ENCODE data around the gene PLXNB2.
A peak's percentile ranks its signal among the peaks of the same experiment; 100 is the strongest.

The PLXNB2 gene

GRCh38 chr22:50269970-50270665 is 37.3 kb downstream of the PLXNB2 start, which contains the start of gene MAPK11:
Gene MAPK11 (minus strand): TSS chr22:50270380. CDS start chr22:50270292, 88 bp downstream.
- Histone ChIP-seq H3K9me3 (ENCODE audit: control insufficient read depth, insufficient read depth, low read length) (no peaks in the 10 kb centered on the region), H3K4me3 (ENCODE audit: low read depth, low read length) (peak within 1 kb of the TSS; percentile 56), H3K27me3 (ENCODE audit: control insufficient read depth, insufficient read depth, low read length) (peaks cover 52% of the 10 kb centered on the region), H3K27ac (ENCODE audit: low read depth, low read length) (no peak within 1 kb of the TSS), H3K4me1 (ENCODE audit: control insufficient read depth, insufficient read depth, low read length) (no peaks in the 10 kb centered on the region), H3K9ac (ENCODE audit: low read depth, low read length) (no peak within 1 kb of the TSS), H3K36me3 (ENCODE audit: control insufficient read depth, insufficient read depth, low read length) (peaks cover 3% of the 10 kb centered on the region)

GRCh38 chr22:50269573-50269969 is 37.9 kb downstream of the PLXNB2 start:
- H3K4me3 ChIP-seq (ENCODE audit: low read depth, low read length) = peak overlapping the region; percentile 39; the same call in 1 of the 2 replicates
- no peak overlapping the region for H3K9ac ChIP-seq (ENCODE audit: low read depth, low read length)
- no peaks in the 10 kb centered on the region for H3K4me1 ChIP-seq (ENCODE audit: control insufficient read depth, insufficient read depth, low read length)
- no peaks in the 10 kb centered on the region for H3K36me3 ChIP-seq (ENCODE audit: control insufficient read depth, insufficient read depth, low read length)
- no peak overlapping the region for H3K27ac ChIP-seq (ENCODE audit: low read depth, low read length)
- no peaks in the 10 kb centered on the region for H3K9me3 ChIP-seq (ENCODE audit: control insufficient read depth, insufficient read depth, low read length)
- H3K27me3 ChIP-seq (ENCODE audit: control insufficient read depth, insufficient read depth, low read length) = peaks cover 56% of the 10 kb centered on the region

GRCh38 chr22:50268655-50269113 is 38.8 kb downstream of the PLXNB2 start:
- Histone ChIP-seq H3K9me3 (ENCODE audit: control insufficient read depth, insufficient read depth, low read length) (no peaks in the 10 kb centered on the region), H3K27me3 (ENCODE audit: control insufficient read depth, insufficient read depth, low read length) (peaks cover 57% of the 10 kb centered on the region), H3K9ac (ENCODE audit: low read depth, low read length) (no peak overlapping the region), H3K36me3 (ENCODE audit: control insufficient read depth, insufficient read depth, low read length) (no peaks in the 10 kb centered on the region), H3K27ac (ENCODE audit: low read depth, low read length) (no peak overlapping the region), H3K4me3 (ENCODE audit: low read depth, low read length) (no peak overlapping the region), H3K4me1 (ENCODE audit: control insufficient read depth, insufficient read depth, low read length) (no peaks in the 10 kb centered on the region)

GRCh38 chr22:50267591-50268390 is 39.7 kb downstream of the PLXNB2 start:
- Histone ChIP-seq H3K9ac (ENCODE audit: low read depth, low read length) (no peak overlapping the region), H3K4me1 (ENCODE audit: control insufficient read depth, insufficient read depth, low read length) (peaks cover 4% of the 10 kb centered on the region), H3K36me3 (ENCODE audit: control insufficient read depth, insufficient read depth, low read length) (no peaks in the 10 kb centered on the region), H3K4me3 (ENCODE audit: low read depth, low read length) (peak overlapping the region; percentile 43; the same call in 1 of the 2 replicates), H3K27ac (ENCODE audit: low read depth, low read length) (no peak overlapping the region), H3K27me3 (ENCODE audit: control insufficient read depth, insufficient read depth, low read length) (peaks cover 63% of the 10 kb centered on the region), H3K9me3 (ENCODE audit: control insufficient read depth, insufficient read depth, low read length) (no peaks in the 10 kb centered on the region)

- Histone ChIP-seq H3K27me3 (ENCODE audit: control insufficient read depth, insufficient read depth, low read length) (peaks cover 70% of the 10 kb centered on the region), H3K4me1 (ENCODE audit: control insufficient read depth, insufficient read depth, low read length) (peaks cover 12% of the 10 kb centered on the region), H3K9ac (ENCODE audit: low read depth, low read length) (no peak overlapping the region), H3K36me3 (ENCODE audit: control insufficient read depth, insufficient read depth, low read length) (no peaks in the 10 kb centered on the region), H3K27ac (ENCODE audit: low read depth, low read length) (no peak overlapping the region), H3K9me3 (ENCODE audit: control insufficient read depth, insufficient read depth, low read length) (no peaks in the 10 kb centered on the region), H3K4me3 (ENCODE audit: low read depth, low read length) (no peak overlapping the region)
Observed at GRCh38 chr22:50266994-50267393, 40.5 kb downstream of the PLXNB2 start.

GRCh38 chr22:50264946-50265669 is 42.3 kb downstream of the PLXNB2 start:
- Histone ChIP-seq H3K4me3 (ENCODE audit: low read depth, low read length) (no peak overlapping the region), H3K9ac (ENCODE audit: low read depth, low read length) (no peak overlapping the region), H3K36me3 (ENCODE audit: control insufficient read depth, insufficient read depth, low read length) (no peaks in the 10 kb centered on the region), H3K27ac (ENCODE audit: low read depth, low read length) (no peak overlapping the region), H3K9me3 (ENCODE audit: control insufficient read depth, insufficient read depth, low read length) (no peaks in the 10 kb centered on the region), H3K27me3 (ENCODE audit: control insufficient read depth, insufficient read depth, low read length) (peaks cover 67% of the 10 kb centered on the region), H3K4me1 (ENCODE audit: control insufficient read depth, insufficient read depth, low read length) (peaks cover 13% of the 10 kb centered on the region)

GRCh38 chr22:50264104-50264745 is 43.2 kb downstream of the PLXNB2 start:
- Histone ChIP-seq H3K4me1 (ENCODE audit: control insufficient read depth, insufficient read depth, low read length) (peaks cover 13% of the 10 kb centered on the region), H3K9ac (ENCODE audit: low read depth, low read length) (no peak overlapping the region), H3K4me3 (ENCODE audit: low read depth, low read length) (no peak overlapping the region), H3K9me3 (ENCODE audit: control insufficient read depth, insufficient read depth, low read length) (no peaks in the 10 kb centered on the region), H3K36me3 (ENCODE audit: control insufficient read depth, insufficient read depth, low read length) (no peaks in the 10 kb centered on the region), H3K27ac (ENCODE audit: low read depth, low read length) (no peak overlapping the region), H3K27me3 (ENCODE audit: control insufficient read depth, insufficient read depth, low read length) (peaks cover 60% of the 10 kb centered on the region)

- Histone ChIP-seq H3K27ac (ENCODE audit: low read depth, low read length) (no peak overlapping the region), H3K4me3 (ENCODE audit: low read depth, low read length) (no peak overlapping the region), H3K9me3 (ENCODE audit: control insufficient read depth, insufficient read depth, low read length) (no peaks in the 10 kb centered on the region), H3K9ac (ENCODE audit: low read depth, low read length) (no peak overlapping the region), H3K36me3 (ENCODE audit: control insufficient read depth, insufficient read depth, low read length) (no peaks in the 10 kb centered on the region), H3K4me1 (ENCODE audit: control insufficient read depth, insufficient read depth, low read length) (peaks cover 13% of the 10 kb centered on the region), H3K27me3 (ENCODE audit: control insufficient read depth, insufficient read depth, low read length) (peaks cover 49% of the 10 kb centered on the region)
Observed at GRCh38 chr22:50262973-50263617, 44.4 kb downstream of the PLXNB2 start.

- H3K27ac ChIP-seq (ENCODE audit: low read depth, low read length) = no peak overlapping the region
- H3K27me3 ChIP-seq (ENCODE audit: control insufficient read depth, insufficient read depth, low read length) = peaks cover 44% of the 10 kb centered on the region
- H3K9me3 ChIP-seq (ENCODE audit: control insufficient read depth, insufficient read depth, low read length) = no peaks in the 10 kb centered on the region
- no peak overlapping the region for H3K9ac ChIP-seq (ENCODE audit: low read depth, low read length)
- peaks cover 13% of the 10 kb centered on the region for H3K4me1 ChIP-seq (ENCODE audit: control insufficient read depth, insufficient read depth, low read length)
- H3K4me3 ChIP-seq (ENCODE audit: low read depth, low read length) = no peak overlapping the region
- H3K36me3 ChIP-seq (ENCODE audit: control insufficient read depth, insufficient read depth, low read length) = no peaks in the 10 kb centered on the region
Observed at GRCh38 chr22:50262460-50262911, 45.0 kb downstream of the PLXNB2 start.

Data from HUES48 (cell line).